Measurements from ENCODE around the gene CCDC92B.
"Not testable (repeated sequence)": the region's sequence is repeated elsewhere in the genome, so short reads cannot be mapped to it uniquely, and the experiment has no call there.

Gene CCDC92B

GRCh38 chr17:2789700-2790099, 40.2 kb upstream of the CCDC92B start:
- no peaks in the 10 kb centered on the region for H3K9me3 ChIP-seq (ENCODE audit: control insufficient read depth, insufficient read depth, low read length)
- H3K27me3 ChIP-seq (ENCODE audit: control insufficient read depth, insufficient read depth, low read length): no peaks in the 10 kb centered on the region
- no peaks in the 10 kb centered on the region; the same call in 1 of the 2 replicates for H3K4me1 ChIP-seq (ENCODE audit: control insufficient read depth, insufficient read depth, low read length)
- no peak for DNase-seq (ENCODE audit: low read depth, low spot score)
- H3K4me3 ChIP-seq (ENCODE audit: low read length): no peak overlapping the region
- WGBS (ENCODE audit: insufficient coverage, insufficient read length): no CpG with 5 or more reads among the region's 3 CpGs
- H3K27ac ChIP-seq (ENCODE audit: low read length): no peak overlapping the region
- H3K36me3 ChIP-seq (ENCODE audit: control insufficient read depth, insufficient read depth, low read length): no peaks in the 10 kb centered on the region

- H3K27ac ChIP-seq (ENCODE audit: low read length): no peak overlapping the region
These were observed 36.9 kb upstream of the CCDC92B start for GRCh38 chr17:2786176-2786881.

GRCh38 chr17:2785376-2785775, 35.9 kb upstream of the CCDC92B start:
- DNase-seq (ENCODE audit: low read depth, low spot score): not testable (repeated sequence)
- no CpG with 5 or more reads among the region's 12 CpGs for WGBS (ENCODE audit: insufficient coverage, insufficient read length)

More at GRCh38 chr17:2786176-2786881, 36.9 kb upstream of the CCDC92B start:
- Histone ChIP-seq H3K36me3 (ENCODE audit: control insufficient read depth, insufficient read depth, low read length) (no peaks in the 10 kb centered on the region), H3K27me3 (ENCODE audit: control insufficient read depth, insufficient read depth, low read length) (no peaks in the 10 kb centered on the region), H3K4me3 (ENCODE audit: low read length) (no peak overlapping the region), H3K4me1 (ENCODE audit: control insufficient read depth, insufficient read depth, low read length) (no peaks in the 10 kb centered on the region), H3K9me3 (ENCODE audit: control insufficient read depth, insufficient read depth, low read length) (no peaks in the 10 kb centered on the region)
- peak; percentile 90 for DNase-seq (ENCODE audit: low read depth, low spot score)
- WGBS (ENCODE audit: insufficient coverage, insufficient read length): no CpG with 5 or more reads among the region's 21 CpGs

GRCh38 chr17:2784864-2785263, 35.4 kb upstream of the CCDC92B start:
- H3K36me3 ChIP-seq (ENCODE audit: control insufficient read depth, insufficient read depth, low read length): no peaks in the 10 kb centered on the region
- no peak overlapping the region for H3K27ac ChIP-seq (ENCODE audit: low read length)
- H3K27me3 ChIP-seq (ENCODE audit: control insufficient read depth, insufficient read depth, low read length): no peaks in the 10 kb centered on the region
- no peaks in the 10 kb centered on the region for H3K9me3 ChIP-seq (ENCODE audit: control insufficient read depth, insufficient read depth, low read length)
- no peak overlapping the region for H3K4me3 ChIP-seq (ENCODE audit: low read length)
- no peak for DNase-seq (ENCODE audit: low read depth, low spot score)
- WGBS (ENCODE audit: insufficient coverage, insufficient read length): no CpG with 5 or more reads among the region's 8 CpGs
- H3K4me1 ChIP-seq (ENCODE audit: control insufficient read depth, insufficient read depth, low read length): no peaks in the 10 kb centered on the region

More at GRCh38 chr17:2785376-2785775, 35.9 kb upstream of the CCDC92B start:
- H3K4me1 ChIP-seq (ENCODE audit: control insufficient read depth, insufficient read depth, low read length); H3K36me3 ChIP-seq (ENCODE audit: control insufficient read depth, insufficient read depth, low read length); H3K27me3 ChIP-seq (ENCODE audit: control insufficient read depth, insufficient read depth, low read length); H3K9me3 ChIP-seq (ENCODE audit: control insufficient read depth, insufficient read depth, low read length); H3K27ac ChIP-seq (ENCODE audit: low read length); H3K4me3 ChIP-seq (ENCODE audit: low read length): not testable (repeated sequence)

GRCh38 chr17:2783310-2784030, 34.0 kb upstream of the CCDC92B start:
- no peaks in the 10 kb centered on the region for H3K4me1 ChIP-seq (ENCODE audit: control insufficient read depth, insufficient read depth, low read length)
- no CpG with 5 or more reads among the region's 4 CpGs for WGBS (ENCODE audit: insufficient coverage, insufficient read length)

GRCh38 chr17:2782055-2782454, 32.6 kb upstream of the CCDC92B start:
- no CpG with 5 or more reads among the region's 6 CpGs for WGBS (ENCODE audit: insufficient coverage, insufficient read length)
- H3K36me3 ChIP-seq (ENCODE audit: control insufficient read depth, insufficient read depth, low read length): no peaks in the 10 kb centered on the region
- no peak for DNase-seq (ENCODE audit: low read depth, low spot score)
- H3K9me3 ChIP-seq (ENCODE audit: control insufficient read depth, insufficient read depth, low read length): no peaks in the 10 kb centered on the region
- H3K4me3 ChIP-seq (ENCODE audit: low read length): no peak overlapping the region
- H3K27me3 ChIP-seq (ENCODE audit: control insufficient read depth, insufficient read depth, low read length): no peaks in the 10 kb centered on the region
- H3K4me1 ChIP-seq (ENCODE audit: control insufficient read depth, insufficient read depth, low read length): no peaks in the 10 kb centered on the region
- H3K27ac ChIP-seq (ENCODE audit: low read length): no peak overlapping the region

More at GRCh38 chr17:2783310-2784030, 34.0 kb upstream of the CCDC92B start:
- no peaks in the 10 kb centered on the region for H3K27me3 ChIP-seq (ENCODE audit: control insufficient read depth, insufficient read depth, low read length)
- no peaks in the 10 kb centered on the region for H3K9me3 ChIP-seq (ENCODE audit: control insufficient read depth, insufficient read depth, low read length)
- no peaks in the 10 kb centered on the region for H3K36me3 ChIP-seq (ENCODE audit: control insufficient read depth, insufficient read depth, low read length)
- H3K27ac ChIP-seq (ENCODE audit: low read length): no peak overlapping the region
- no peak for DNase-seq (ENCODE audit: low read depth, low spot score)
- no peak overlapping the region for H3K4me3 ChIP-seq (ENCODE audit: low read length)

GRCh38 chr17:2781598-2781997, 32.1 kb upstream of the CCDC92B start:
- not testable (repeated sequence) for H3K27ac ChIP-seq (ENCODE audit: low read length); H3K36me3 ChIP-seq (ENCODE audit: control insufficient read depth, insufficient read depth, low read length); H3K4me1 ChIP-seq (ENCODE audit: control insufficient read depth, insufficient read depth, low read length); H3K4me3 ChIP-seq (ENCODE audit: low read length); DNase-seq (ENCODE audit: low read depth, low spot score); H3K9me3 ChIP-seq (ENCODE audit: control insufficient read depth, insufficient read depth, low read length); H3K27me3 ChIP-seq (ENCODE audit: control insufficient read depth, insufficient read depth, low read length)
- WGBS (ENCODE audit: insufficient coverage, insufficient read length): no CpG with 5 or more reads among the region's 15 CpGs

- DNase-seq (ENCODE audit: low read depth, low spot score): no peak
- Histone ChIP-seq H3K27ac (ENCODE audit: low read length) (no peak overlapping the region), H3K36me3 (ENCODE audit: control insufficient read depth, insufficient read depth, low read length) (no peaks in the 10 kb centered on the region), H3K27me3 (ENCODE audit: control insufficient read depth, insufficient read depth, low read length) (no peaks in the 10 kb centered on the region), H3K4me1 (ENCODE audit: control insufficient read depth, insufficient read depth, low read length) (no peaks in the 10 kb centered on the region), H3K9me3 (ENCODE audit: control insufficient read depth, insufficient read depth, low read length) (no peaks in the 10 kb centered on the region), H3K4me3 (ENCODE audit: low read length) (no peak overlapping the region)
- no CpG with 5 or more reads among the region's 9 CpGs for whole genome bisulfite sequencing (ENCODE audit: insufficient coverage, insufficient read length)
These were observed 31.5 kb upstream of the CCDC92B start for GRCh38 chr17:2780931-2781454.

- Histone ChIP-seq H3K4me1 (ENCODE audit: control insufficient read depth, insufficient read depth, low read length) (no peaks in the 10 kb centered on the region), H3K27me3 (ENCODE audit: control insufficient read depth, insufficient read depth, low read length) (no peaks in the 10 kb centered on the region), H3K9me3 (ENCODE audit: control insufficient read depth, insufficient read depth, low read length) (no peaks in the 10 kb centered on the region), H3K4me3 (ENCODE audit: low read length) (no peak overlapping the region), H3K36me3 (ENCODE audit: control insufficient read depth, insufficient read depth, low read length) (no peaks in the 10 kb centered on the region), H3K27ac (ENCODE audit: low read length) (no peak overlapping the region)
- DNase-seq (ENCODE audit: low read depth, low spot score): no peak
- no CpG with 5 or more reads among the region's 12 CpGs for WGBS (ENCODE audit: insufficient coverage, insufficient read length)
These were observed 30.8 kb upstream of the CCDC92B start for GRCh38 chr17:2780256-2780655.

- no peaks in the 10 kb centered on the region for H3K4me1 ChIP-seq (ENCODE audit: control insufficient read depth, insufficient read depth, low read length)
- H3K9me3 ChIP-seq (ENCODE audit: control insufficient read depth, insufficient read depth, low read length): no peaks in the 10 kb centered on the region
- no peak overlapping the region for H3K27ac ChIP-seq (ENCODE audit: low read length)
- H3K27me3 ChIP-seq (ENCODE audit: control insufficient read depth, insufficient read depth, low read length): no peaks in the 10 kb centered on the region
- no CpG with 5 or more reads among the region's 7 CpGs for WGBS (ENCODE audit: insufficient coverage, insufficient read length)
- no peak for DNase-seq (ENCODE audit: low read depth, low spot score)
- H3K4me3 ChIP-seq (ENCODE audit: low read length): no peak overlapping the region
- no peaks in the 10 kb centered on the region for H3K36me3 ChIP-seq (ENCODE audit: control insufficient read depth, insufficient read depth, low read length)
These were observed 30.1 kb upstream of the CCDC92B start for GRCh38 chr17:2779545-2779944.

Data from iPS DF 6.9 (cell line).